Measurements from ENCODE around the gene COL4A2.

- no peak for TF ChIP-seq POLR2A (IDR thresholded peaks at IDR 0.05)
- no peak for TF ChIP-seq CTCF (IDR thresholded peaks at IDR 0.05)
Observed at GRCh38 chr13:110468986-110469495, 162.0 kb downstream of the COL4A2 start.
